Measurements from ENCODE around the gene PUM2.

PUM2 gene

DNA sequence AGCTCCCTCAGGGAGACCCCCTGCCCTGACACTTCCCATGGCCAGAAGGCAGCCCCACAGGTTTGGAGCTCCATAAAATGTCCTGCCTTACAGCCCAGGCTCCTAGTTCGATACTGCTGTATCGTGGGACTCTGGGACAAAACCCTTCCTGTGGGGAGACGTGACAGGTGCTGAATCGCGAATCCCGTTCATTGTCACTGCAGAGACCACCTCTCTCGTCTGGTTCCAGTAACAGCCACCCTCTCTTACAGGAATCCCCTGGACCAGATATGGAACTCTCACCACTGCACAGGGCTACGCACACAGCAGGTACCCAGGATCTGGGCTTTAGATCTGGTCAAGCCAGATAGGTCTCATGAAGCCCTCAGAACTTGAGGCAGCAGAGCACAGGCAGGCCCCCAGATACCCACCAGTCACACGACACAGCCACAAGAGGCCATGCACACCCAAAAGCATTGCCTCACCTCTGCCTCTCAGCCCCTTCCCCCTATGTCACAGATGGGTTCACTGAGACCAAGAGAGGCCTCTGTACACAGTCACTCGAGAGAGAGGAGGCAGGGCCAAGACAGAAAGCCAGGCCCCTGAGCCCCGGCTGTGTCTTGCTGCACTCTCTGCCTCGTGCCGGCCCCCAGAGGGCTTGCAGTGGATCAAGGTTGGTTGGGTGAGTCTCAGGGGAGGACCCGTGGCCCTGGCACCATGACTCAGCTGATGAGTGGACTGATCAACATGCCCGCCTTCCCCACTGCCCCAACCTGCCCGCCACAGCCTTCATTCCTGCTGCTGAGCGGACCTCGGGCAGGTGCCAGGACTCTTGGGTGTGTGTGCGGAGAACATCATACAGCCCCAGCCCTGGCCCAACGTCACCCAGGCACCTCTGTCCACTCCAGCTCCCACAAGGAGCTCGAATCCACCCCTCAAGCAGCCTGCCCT is 133.3 kb downstream of the PUM2 start:
- Histone ChIP-seq H3K9ac (ENCODE audit: low read depth, low read length) (no peak overlapping the region), H3K27ac (ENCODE audit: low read length) (no peak overlapping the region), H3K4me3 (ENCODE audit: low read length) (no peak overlapping the region), H3K9me3 (ENCODE audit: insufficient read depth, low read depth, low read length) (no peaks in the 10 kb centered on the region), H3K4me1 (ENCODE audit: insufficient read depth, low read length) (peaks cover 28% of the 10 kb centered on the region), H3K36me3 (ENCODE audit: insufficient read depth, low read depth, low read length) (peaks cover 43% of the 10 kb centered on the region), H3K27me3 (ENCODE audit: insufficient read depth, low read length) (no peaks in the 10 kb centered on the region)

DNA sequence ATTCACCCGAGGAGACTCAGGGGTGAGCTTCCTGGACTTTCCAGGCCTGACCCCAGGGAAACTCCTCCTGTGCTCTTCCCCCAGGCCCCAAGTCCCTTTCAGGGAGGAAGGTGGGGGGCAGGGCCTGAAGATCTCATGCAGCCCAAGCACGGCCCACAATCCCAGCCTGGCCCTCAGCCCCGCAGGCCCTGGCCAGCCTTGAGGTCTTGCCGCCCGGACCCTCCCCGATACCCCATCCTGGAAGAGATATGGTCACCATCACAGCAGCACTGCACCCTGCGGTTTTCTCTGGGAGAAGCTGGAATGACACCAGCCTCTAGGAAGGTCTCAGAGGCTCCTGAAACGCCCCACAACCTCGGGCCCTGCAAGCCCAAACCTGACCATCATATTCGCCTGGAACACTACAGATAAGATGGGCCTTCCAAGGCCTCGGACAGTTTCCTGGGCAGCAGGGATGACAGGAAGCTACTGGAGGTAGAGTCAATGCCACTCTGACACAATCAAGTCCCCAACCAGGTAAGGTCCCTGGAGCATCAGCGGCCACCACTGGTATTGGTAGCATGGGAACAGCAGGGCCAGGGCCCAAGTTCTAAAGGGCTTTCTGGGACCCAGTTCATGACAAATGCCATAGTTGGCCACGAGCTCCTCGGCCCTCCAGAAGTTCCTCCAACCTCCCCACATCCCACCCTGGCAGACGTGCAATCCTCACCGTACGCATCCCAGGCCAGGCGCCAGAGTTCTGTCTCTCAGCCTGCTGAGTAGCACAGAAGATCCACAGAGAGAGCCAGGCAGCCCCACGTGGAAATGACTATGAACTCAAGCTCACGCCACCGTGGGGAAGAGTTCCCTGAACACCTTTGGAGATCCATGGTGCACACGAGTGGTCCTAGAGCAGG is 134.3 kb downstream of the PUM2 start:
- Histone ChIP-seq H3K4me3 (ENCODE audit: low read length) (no peak overlapping the region), H3K4me1 (ENCODE audit: insufficient read depth, low read length) (peaks cover 19% of the 10 kb centered on the region), H3K9me3 (ENCODE audit: insufficient read depth, low read depth, low read length) (no peaks in the 10 kb centered on the region), H3K27me3 (ENCODE audit: insufficient read depth, low read length) (no peaks in the 10 kb centered on the region), H3K9ac (ENCODE audit: low read depth, low read length) (no peak overlapping the region), H3K36me3 (ENCODE audit: insufficient read depth, low read depth, low read length) (peaks cover 34% of the 10 kb centered on the region), H3K27ac (ENCODE audit: low read length) (no peak overlapping the region)

DNA sequence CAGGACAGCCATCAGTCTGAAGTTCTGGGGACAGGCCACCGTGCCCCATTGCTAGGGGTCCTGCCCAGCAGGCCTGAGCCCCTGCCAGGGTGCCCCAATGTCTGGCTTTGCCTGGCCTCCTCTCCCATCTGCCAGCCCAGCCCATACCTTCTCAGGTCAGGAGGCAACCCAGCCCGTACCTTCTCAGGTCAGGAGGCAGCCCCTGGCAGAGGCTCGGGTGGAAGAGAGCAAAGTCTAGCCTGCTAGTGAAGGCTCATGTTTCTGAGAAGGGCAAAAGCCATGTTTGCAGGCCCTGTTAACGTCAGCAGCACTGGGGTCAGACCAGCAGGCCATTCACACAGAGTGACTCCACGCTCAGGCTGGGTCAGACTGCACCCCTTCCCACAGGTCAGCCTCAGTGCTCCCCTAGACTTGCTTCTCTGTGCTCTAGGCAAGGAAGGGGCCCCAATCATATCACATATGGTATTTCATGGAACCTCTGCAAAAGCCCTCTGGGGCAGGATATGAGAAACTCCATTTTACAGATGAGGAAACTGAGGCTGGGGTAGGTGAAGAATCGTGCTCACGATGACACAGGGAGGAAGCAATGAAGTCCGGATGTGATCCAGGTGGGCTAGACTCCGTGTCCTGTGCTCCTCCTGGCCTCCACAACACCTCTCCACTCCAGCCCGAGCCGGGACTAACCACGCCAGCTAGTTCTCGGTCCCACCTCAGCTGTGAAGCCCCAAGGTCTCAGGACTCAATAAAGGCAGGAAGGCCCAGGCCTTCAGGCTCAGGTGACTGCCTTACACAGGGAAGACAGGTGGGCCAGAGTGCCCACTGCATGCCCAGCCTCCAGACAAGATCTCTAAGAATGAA is 135.2 kb downstream of the PUM2 start:
- Histone ChIP-seq H3K4me3 (ENCODE audit: low read length) (no peak overlapping the region), H3K4me1 (ENCODE audit: insufficient read depth, low read length) (peaks cover 18% of the 10 kb centered on the region; the same call in 1 of the 2 replicates), H3K9ac (ENCODE audit: low read depth, low read length) (no peak overlapping the region), H3K36me3 (ENCODE audit: insufficient read depth, low read depth, low read length) (peaks cover 24% of the 10 kb centered on the region), H3K9me3 (ENCODE audit: insufficient read depth, low read depth, low read length) (no peaks in the 10 kb centered on the region), H3K27me3 (ENCODE audit: insufficient read depth, low read length) (no peaks in the 10 kb centered on the region), H3K27ac (ENCODE audit: low read length) (no peak overlapping the region)

DNA sequence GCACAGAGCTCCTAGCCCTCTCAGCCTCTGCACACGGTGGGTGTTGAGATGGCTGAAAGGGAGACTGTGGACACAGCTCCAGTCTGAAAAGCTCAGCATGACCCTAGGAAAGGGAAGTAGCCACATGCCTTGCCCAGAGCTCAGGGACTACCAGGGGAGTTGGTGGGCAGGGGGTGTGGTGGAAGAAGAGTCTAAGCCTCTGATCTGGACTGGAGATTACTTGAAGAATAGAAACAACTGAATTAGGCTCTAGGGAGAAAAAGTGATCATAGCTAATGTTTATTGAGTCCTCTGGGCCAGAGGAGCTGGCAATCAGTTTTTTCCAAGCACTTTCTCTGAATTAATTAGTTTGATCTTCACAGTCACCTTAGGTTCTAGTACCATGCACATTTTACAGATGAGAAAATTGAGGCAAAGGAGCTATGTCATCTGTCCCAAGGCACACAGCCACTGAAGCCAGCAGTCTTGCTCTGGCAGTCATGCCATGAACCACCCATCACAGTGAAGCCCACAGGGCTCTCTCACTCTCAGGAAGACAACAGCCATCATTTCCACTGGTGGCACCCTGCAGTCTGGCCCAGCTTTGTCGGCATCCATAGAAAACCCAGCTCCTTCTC is 136.0 kb downstream of the PUM2 start:
- H3K27ac ChIP-seq (ENCODE audit: low read length), result no peak overlapping the region
- no peak overlapping the region for H3K4me3 ChIP-seq (ENCODE audit: low read length)
- peaks cover 18% of the 10 kb centered on the region; the same call in 1 of the 2 replicates for H3K4me1 ChIP-seq (ENCODE audit: insufficient read depth, low read length)
- peaks cover 23% of the 10 kb centered on the region for H3K36me3 ChIP-seq (ENCODE audit: insufficient read depth, low read depth, low read length)
- no peak overlapping the region for H3K9ac ChIP-seq (ENCODE audit: low read depth, low read length)
- no peaks in the 10 kb centered on the region for H3K27me3 ChIP-seq (ENCODE audit: insufficient read depth, low read length)
- H3K9me3 ChIP-seq (ENCODE audit: insufficient read depth, low read depth, low read length), result no peaks in the 10 kb centered on the region

DNA sequence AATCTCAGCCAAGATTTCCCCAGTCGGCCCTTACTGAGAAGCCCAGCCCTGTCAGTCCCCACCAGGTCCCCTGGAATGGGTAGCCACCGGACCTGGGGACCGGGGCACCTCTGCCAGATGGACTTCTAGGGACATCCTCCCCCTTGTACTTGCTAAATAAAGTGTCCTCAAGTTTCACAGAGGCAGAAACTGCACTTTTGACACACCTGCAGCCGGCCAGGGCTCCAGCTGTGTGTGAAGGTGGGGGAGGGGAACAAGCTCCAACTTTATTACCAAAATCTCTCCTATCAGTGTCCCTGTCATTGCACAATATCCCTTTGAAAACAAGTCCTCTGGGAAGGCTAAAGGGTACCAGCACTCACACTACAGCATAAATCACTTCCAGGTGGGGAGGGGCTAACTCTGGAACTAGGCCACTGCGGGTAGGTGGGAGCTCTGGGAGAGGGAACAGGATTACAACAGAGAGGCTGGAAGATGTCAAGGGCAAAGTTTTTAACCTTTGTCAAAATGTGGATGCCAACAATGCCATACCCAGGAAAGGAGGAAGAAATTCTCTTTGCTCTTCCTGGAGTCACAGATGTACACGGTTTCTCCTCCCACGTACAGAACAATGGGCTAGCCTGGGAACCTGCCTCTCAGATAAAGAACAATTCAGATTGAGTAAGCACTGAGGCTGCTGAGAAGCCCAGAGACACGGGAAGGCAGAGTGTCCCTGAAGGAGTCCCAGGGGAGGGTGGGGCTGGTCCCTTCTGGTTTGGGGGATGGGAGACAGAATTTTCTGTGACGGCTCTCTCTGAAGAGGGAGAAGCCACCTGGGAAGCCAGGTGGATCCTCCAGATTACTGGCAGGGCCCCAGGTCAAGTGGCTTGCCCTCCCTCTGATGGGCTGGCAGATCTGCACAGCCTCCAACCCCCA is 136.7 kb downstream of the PUM2 start:
- Histone ChIP-seq H3K4me3 (ENCODE audit: low read length) (no peak overlapping the region), H3K27ac (ENCODE audit: low read length) (no peak overlapping the region), H3K9ac (ENCODE audit: low read depth, low read length) (no peak overlapping the region), H3K36me3 (ENCODE audit: insufficient read depth, low read depth, low read length) (peaks cover 18% of the 10 kb centered on the region), H3K27me3 (ENCODE audit: insufficient read depth, low read length) (no peaks in the 10 kb centered on the region), H3K4me1 (ENCODE audit: insufficient read depth, low read length) (peaks cover 18% of the 10 kb centered on the region; the same call in 1 of the 2 replicates), H3K9me3 (ENCODE audit: insufficient read depth, low read depth, low read length) (no peaks in the 10 kb centered on the region)

DNA sequence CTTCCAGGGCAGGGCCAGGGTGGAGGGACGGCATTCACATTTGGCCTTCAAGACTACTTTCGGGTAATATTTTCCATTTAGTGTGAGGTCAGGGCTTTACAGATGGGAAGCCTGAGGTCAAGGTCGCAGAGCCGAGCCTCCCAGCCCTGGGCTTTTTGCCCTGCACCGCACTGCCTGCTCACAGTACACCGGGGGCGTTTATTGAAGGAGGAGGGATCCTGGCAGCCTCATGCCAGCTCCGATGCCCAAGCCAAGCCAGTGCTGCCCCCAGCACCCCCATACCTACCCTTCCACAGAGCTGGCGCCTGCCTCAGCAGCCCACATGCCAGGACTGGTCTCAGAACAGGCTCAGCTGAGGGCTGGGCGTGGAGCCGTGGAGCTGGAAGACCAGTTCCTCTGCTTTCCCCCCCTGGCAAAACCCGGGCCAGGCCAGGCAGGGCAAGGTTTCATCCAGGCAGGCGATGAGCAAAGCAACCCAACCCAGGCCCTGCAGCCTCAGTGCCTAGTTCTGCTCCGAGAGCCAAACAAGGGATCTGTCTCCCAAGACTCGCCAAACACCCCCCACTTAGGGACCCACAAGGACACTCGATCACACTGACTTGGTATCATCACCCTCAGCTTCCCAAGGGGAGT is 137.7 kb downstream of the PUM2 start:
- H3K36me3 ChIP-seq (ENCODE audit: insufficient read depth, low read depth, low read length), result peaks cover 14% of the 10 kb centered on the region
- H3K4me3 ChIP-seq (ENCODE audit: low read length), result no peak overlapping the region
- H3K9me3 ChIP-seq (ENCODE audit: insufficient read depth, low read depth, low read length), result no peaks in the 10 kb centered on the region
- no peak overlapping the region for H3K27ac ChIP-seq (ENCODE audit: low read length)
- no peak overlapping the region for H3K9ac ChIP-seq (ENCODE audit: low read depth, low read length)
- no peaks in the 10 kb centered on the region for H3K27me3 ChIP-seq (ENCODE audit: insufficient read depth, low read length)
- peaks cover 18% of the 10 kb centered on the region; the same call in 1 of the 2 replicates for H3K4me1 ChIP-seq (ENCODE audit: insufficient read depth, low read length)

DNA sequence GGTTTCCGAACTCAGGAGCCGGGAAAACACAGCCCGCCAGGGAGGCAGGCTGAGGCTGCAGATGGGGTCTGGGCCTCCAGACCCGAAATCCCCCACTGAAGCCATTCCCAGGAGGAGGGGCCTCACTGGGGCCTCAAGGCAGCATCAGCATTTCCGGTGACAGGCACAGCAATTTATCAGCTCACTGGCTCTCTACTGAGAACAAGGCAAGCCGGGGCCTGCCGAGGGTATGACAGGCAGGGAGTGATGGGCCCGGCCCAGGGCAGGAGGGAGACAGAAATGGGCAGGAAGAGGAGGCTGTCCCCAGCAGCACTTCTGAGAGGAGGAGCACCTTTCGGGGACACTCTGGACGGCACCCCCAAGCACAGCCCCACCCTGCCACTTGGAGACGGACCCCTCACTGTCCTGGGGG is 138.2 kb downstream of the PUM2 start:
- Histone ChIP-seq H3K4me1 (ENCODE audit: insufficient read depth, low read length) (peaks cover 18% of the 10 kb centered on the region; the same call in 1 of the 2 replicates), H3K27me3 (ENCODE audit: insufficient read depth, low read length) (no peaks in the 10 kb centered on the region), H3K36me3 (ENCODE audit: insufficient read depth, low read depth, low read length) (peaks cover 14% of the 10 kb centered on the region), H3K9me3 (ENCODE audit: insufficient read depth, low read depth, low read length) (no peaks in the 10 kb centered on the region), H3K4me3 (ENCODE audit: low read length) (no peak overlapping the region), H3K27ac (ENCODE audit: low read length) (no peak overlapping the region), H3K9ac (ENCODE audit: low read depth, low read length) (no peak overlapping the region)

DNA sequence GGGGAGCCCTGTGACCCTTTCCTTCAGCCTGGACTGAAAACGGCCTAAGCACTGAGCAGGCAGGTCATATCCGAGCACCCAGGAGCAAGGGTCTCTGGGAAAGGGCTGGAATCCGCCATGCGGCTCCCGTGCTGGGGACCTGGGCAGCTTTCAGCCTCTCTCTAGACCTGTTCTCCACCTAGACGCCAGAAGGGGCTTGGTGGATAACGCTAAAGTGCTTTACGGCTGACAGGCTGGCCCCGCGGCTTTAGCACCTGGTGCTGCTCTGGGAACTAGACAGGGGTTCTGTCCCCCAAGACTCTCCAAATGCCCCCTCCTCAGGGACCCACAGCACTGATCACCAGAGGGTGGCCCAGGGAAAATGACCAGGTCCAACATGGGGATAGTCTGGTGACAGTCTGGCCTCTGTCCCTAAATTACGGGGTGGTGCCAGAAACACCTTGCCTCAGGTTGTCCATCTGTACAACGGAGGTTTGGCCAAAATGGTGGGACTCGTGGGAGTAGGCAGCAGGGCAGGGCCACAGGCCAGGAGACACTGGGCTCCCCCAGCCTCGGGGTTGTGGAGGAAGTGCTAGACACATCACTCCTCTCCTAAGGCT is 138.7 kb downstream of the PUM2 start:
- Histone ChIP-seq H3K9me3 (ENCODE audit: insufficient read depth, low read depth, low read length) (no peaks in the 10 kb centered on the region), H3K4me1 (ENCODE audit: insufficient read depth, low read length) (peaks cover 18% of the 10 kb centered on the region; the same call in 1 of the 2 replicates), H3K4me3 (ENCODE audit: low read length) (no peak overlapping the region), H3K27me3 (ENCODE audit: insufficient read depth, low read length) (no peaks in the 10 kb centered on the region), H3K36me3 (ENCODE audit: insufficient read depth, low read depth, low read length) (peaks cover 10% of the 10 kb centered on the region), H3K27ac (ENCODE audit: low read length) (no peak overlapping the region), H3K9ac (ENCODE audit: low read depth, low read length) (no peak overlapping the region)

DNA sequence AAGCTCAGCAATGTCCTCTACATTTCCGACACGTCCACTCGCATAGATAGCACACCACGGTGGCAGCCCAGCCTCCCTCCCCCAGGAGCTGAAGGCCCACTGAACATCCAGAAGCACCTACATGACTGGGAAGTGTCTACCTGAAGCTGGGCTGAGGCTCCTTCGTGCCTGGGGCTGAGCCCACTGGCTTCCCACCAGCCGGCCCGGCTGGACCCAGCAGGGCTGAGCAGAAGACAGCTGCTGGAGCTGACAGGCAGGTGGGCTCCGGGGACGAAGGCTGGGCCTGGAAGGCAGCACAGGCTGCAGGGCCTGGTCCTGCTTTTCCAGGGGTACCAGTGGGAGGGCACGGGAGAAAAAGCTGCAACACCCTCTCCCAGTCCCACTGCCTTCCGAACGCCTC is 139.2 kb downstream of the PUM2 start:
- Histone ChIP-seq H3K27ac (ENCODE audit: low read length) (no peak overlapping the region), H3K4me1 (ENCODE audit: insufficient read depth, low read length) (peaks cover 18% of the 10 kb centered on the region; the same call in 1 of the 2 replicates), H3K4me3 (ENCODE audit: low read length) (no peak overlapping the region), H3K9me3 (ENCODE audit: insufficient read depth, low read depth, low read length) (no peaks in the 10 kb centered on the region), H3K9ac (ENCODE audit: low read depth, low read length) (no peak overlapping the region), H3K36me3 (ENCODE audit: insufficient read depth, low read depth, low read length) (peaks cover 6% of the 10 kb centered on the region), H3K27me3 (ENCODE audit: insufficient read depth, low read length) (no peaks in the 10 kb centered on the region)
